Activated T-helper 17 cell treated with anti-CD3 and anti-CD28 coated beads, Interleukin-2, amount 50 U/mL, for 72 hours (primary cell): ENCODE results near the gene PRPF19. TPM values are rescaled to one million over a fixed set of nuclear protein-coding genes. Genes with fewer than 3 reads are reported as not detected.

Experiments used
- ATAC-seq: fragments of 150-1000 bp; cut with Tn5 transposase; replicated peaks from 2 replicates; pipeline ENCODE4 v1.10.0; 2021; ENCODE audit warnings: mild to moderate bottlenecking, moderate library complexity
- H3K27ac Mint-ChIP-seq: one replicate; pipeline ENCODE4 v1.8.0; 2022; ENCODE audit warnings: mixed read lengths
- H3K27me3 Mint-ChIP-seq: one replicate; pipeline ENCODE4 v1.8.0; 2022; ENCODE audit warnings: mixed read lengths
- H3K36me3 Mint-ChIP-seq: one replicate; pipeline ENCODE4 v1.8.0; 2022; ENCODE audit warnings: low read depth, mild to moderate bottlenecking, mixed read lengths
- H3K4me1 Mint-ChIP-seq: one replicate; pipeline ENCODE4 v1.8.0; 2022; ENCODE audit warnings: mixed read lengths
- H3K4me3 Mint-ChIP-seq: one replicate; pipeline ENCODE4 v1.8.0; 2022; ENCODE audit warnings: mild to moderate bottlenecking, mixed read lengths
- H3K9me3 Mint-ChIP-seq: one replicate; pipeline ENCODE4 v1.8.0; 2022; ENCODE audit warnings: mixed read lengths
- total RNA-seq, 2 donors: library from RNA; stranded (reverse); gene quantifications; one replicate each; pipeline ENCODE4 v1.2.3, GENCODE V29; 2022

Gene PRPF19
- total RNA-seq, 2 donors from 2014 or later = 80.2 to 165 TPM

DNA sequence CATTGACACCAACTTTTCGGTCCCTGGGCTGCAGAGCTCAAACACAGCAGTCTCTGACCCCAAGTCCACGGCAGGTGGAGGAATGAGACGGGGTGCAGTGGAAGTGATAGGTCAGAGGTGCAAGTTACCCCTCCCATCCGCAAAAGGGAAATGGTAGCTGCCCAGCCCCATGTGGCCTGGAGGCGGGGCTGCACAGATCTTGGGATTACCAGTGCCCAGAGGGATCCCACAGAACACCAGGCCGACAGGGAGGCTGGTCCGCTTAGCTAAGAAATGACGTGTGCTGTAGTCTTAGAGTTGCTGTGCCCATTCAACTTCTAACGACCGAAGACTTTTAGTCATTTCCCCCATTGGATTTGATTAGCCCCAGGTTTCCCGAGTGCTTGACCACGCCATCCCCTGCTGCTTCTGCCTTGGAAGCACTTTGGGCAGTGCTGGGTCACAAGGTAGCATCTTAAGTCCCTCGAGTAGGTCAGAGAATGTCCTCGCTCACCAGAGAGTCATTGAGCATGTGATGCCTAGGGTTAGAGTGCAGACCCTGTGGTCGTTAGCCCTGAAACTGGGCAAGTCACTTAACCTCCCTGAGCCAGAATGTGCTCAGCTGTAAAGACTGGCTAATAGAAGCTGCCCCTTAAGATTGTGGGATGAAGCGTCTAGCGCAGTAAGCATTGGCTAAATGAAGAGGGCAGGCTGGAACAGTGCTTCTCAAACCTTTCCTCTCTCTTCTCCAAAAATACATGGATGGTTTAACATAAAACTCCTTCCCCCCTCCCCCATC lies 54.9 kb downstream of the PRPF19 start:
- Mint-ChIP-seq H3K27ac (no peak overlapping the region), H3K4me1 (no peaks in the 10 kb centered on the region), H3K27me3 (no peaks in the 10 kb centered on the region), H3K4me3 (no peak overlapping the region), H3K9me3 (no peaks in the 10 kb centered on the region), H3K36me3 (peaks cover 63% of the 10 kb centered on the region)
- ATAC-seq = no peak

DNA sequence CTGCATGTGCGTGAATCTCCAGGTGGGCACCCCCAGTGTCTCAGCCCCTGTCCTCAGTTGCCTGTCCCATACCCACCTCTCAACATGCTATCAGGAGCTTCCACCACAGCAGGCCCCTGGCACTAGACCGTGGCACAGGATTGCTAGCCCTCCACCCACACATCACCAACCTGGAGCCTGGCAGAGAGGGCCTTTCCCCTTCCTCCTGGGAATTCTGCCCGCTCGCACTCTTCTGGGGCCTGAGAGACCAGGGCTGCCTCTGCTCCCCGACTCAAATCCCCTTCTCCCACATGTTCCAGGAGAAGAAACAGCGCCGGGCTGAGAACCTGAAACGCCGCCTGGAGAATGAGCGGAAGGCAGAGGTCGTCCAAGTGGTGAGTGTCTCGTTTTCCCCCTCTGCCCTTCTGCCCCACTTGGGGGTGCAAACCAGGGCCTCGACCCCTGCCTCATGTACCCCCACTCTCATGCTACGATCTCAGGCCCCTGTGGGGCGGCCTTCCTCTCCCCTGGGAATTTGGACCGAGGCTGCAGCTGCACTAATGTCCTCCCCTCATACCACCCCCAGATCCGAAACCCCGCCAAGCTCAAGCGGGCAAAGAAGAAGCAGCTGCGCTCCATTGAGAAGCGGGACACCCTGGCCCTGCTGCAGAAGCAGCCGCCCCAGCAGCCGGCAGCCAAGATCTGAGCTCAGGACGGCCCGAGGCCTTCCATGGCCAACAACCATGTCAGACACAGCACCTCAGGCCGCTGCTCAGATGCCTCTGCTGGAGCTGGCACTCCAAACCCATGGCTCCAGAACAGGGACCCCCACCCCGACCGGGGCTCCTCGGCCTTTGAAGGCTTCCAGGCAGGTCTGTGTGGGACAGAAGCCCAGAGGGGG lies 56.5 kb downstream of the PRPF19 start:
- Mint-ChIP-seq H3K4me1 (peaks cover 7% of the 10 kb centered on the region), H3K36me3 (peaks cover 77% of the 10 kb centered on the region), H3K9me3 (no peaks in the 10 kb centered on the region), H3K27me3 (no peaks in the 10 kb centered on the region), H3K4me3 (no peak overlapping the region), H3K27ac (no peak overlapping the region)
- no peak for ATAC-seq

DNA sequence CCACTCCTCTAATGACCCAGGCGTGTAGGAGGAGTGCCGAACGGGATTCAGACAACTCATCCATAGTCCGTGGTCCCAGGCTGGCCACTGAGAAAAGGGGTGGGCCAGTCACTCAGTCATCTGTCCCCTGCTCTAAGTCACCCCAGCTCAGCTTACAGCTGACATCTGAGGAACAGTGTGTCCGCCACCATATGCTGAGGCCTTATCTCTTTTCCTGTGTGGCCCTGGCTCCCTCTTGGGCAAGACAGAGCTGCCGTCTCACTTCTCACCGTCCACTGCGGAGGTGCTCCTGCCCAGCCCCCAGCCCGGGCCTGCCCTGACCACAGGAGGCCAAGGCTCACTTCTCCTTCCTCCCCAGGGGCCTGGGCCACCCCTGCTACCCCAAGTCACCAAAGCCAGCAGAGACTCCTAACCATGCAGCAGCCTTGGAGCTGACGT lies 57.7 kb downstream of the PRPF19 start:
- H3K36me3 Mint-ChIP-seq = peaks cover 89% of the 10 kb centered on the region
- H3K4me3 Mint-ChIP-seq = no peak overlapping the region
- peaks cover 17% of the 10 kb centered on the region for H3K4me1 Mint-ChIP-seq
- peak overlapping the region; percentile 73 for H3K27ac Mint-ChIP-seq
- H3K27me3 Mint-ChIP-seq = no peaks in the 10 kb centered on the region
- no peak for ATAC-seq
- H3K9me3 Mint-ChIP-seq = no peaks in the 10 kb centered on the region

DNA sequence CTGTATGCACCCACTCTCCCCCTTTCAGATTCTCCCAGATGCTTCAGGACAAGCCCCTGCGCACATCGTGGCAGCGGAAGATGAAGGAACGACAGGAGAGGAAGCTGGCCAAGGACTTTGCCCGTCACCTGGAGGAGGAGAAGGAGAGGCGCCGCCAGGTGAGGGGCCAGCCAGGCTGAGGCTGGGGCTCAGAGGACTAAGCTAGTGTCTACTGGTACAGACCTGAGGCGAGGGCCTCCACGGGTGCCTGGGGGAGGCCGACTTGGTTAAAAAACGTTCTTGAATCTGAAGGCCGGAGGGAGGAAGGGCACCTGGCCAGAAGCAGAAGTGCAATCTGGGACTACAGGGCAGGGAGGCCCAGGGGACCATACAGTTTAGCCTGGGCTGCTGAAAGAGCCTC lies 58.5 kb downstream of the PRPF19 start:
- Mint-ChIP-seq H3K36me3 (peaks cover 93% of the 10 kb centered on the region), H3K4me1 (peaks cover 22% of the 10 kb centered on the region), H3K27ac (no peak overlapping the region), H3K27me3 (no peaks in the 10 kb centered on the region), H3K9me3 (no peaks in the 10 kb centered on the region), H3K4me3 (no peak overlapping the region)
- ATAC-seq = no peak

DNA sequence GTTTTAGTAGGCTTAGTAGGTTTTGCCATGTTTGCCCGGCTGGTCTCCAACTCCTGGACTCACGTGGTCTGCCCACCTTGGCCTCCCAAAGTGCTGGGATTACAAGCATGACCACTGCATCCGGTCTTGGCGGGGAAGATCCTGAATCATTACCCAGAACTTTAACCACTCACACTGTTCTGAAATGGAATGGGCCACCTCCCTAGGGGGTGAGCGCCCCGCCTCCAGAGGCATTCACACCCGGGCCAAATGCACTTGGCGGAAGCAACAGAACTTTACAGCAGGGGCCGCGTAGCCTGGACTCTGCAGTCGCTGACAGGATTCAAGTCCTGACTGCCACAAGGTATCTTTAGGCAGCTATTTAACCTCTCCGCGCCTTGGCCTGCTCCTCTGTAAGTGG lies 59.1 kb downstream of the PRPF19 start:
- no peak overlapping the region for H3K4me3 Mint-ChIP-seq
- no peaks in the 10 kb centered on the region for H3K9me3 Mint-ChIP-seq
- H3K27me3 Mint-ChIP-seq = no peaks in the 10 kb centered on the region
- peaks cover 22% of the 10 kb centered on the region for H3K4me1 Mint-ChIP-seq
- no peak overlapping the region for H3K27ac Mint-ChIP-seq
- peaks cover 98% of the 10 kb centered on the region for H3K36me3 Mint-ChIP-seq
- ATAC-seq = no peak

DNA sequence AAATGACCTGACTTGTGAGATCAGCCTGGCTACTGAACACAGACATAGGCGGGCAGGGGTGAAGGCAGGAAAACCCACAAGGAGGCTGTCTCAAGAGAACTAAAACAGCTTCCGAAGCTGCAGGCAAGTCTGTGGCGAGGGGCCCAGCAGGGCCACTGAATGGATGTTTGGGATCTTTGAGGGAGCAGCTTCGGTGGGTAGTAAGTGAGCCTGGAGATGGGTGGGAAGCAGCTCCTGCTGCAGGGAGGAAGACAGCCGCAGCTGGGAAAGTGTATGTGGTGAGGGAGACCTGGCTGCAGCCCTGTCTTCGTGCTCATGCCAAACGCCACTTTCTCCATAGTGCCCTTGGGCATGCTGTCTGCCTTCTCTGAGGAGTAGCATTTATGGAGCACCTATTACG lies 61.0 kb downstream of the PRPF19 start:
- no peak for ATAC-seq
- Mint-ChIP-seq H3K4me1 (peaks cover 33% of the 10 kb centered on the region), H3K27me3 (no peaks in the 10 kb centered on the region), H3K27ac (peak overlapping the region; percentile 95), H3K36me3 (peaks cover 87% of the 10 kb centered on the region), H3K9me3 (peaks cover 4% of the 10 kb centered on the region), H3K4me3 (peak overlapping the region; percentile 94)

DNA sequence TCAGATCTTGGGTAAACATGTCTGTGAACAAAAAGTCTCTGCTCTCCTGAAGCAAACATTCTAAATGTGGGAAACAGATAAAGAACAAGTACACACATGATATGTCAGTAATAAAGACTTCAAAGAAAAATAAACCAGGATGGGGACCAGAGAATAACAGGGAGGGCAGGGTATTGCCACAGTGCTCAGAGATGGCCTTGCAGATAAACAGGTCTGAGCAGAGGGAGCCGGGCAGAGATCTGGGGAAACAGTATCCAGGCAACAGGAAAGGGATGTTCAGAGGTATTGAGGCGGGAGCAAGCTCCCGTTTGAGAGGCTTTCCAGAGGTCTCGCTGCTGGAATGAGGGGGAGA lies 61.5 kb downstream of the PRPF19 start:
- Mint-ChIP-seq H3K9me3 (peaks cover 4% of the 10 kb centered on the region), H3K27me3 (no peaks in the 10 kb centered on the region), H3K4me3 (peak overlapping the region; percentile 94), H3K4me1 (peaks cover 33% of the 10 kb centered on the region), H3K27ac (peak overlapping the region; percentile 95), H3K36me3 (peaks cover 82% of the 10 kb centered on the region)
- ATAC-seq = no peak

DNA sequence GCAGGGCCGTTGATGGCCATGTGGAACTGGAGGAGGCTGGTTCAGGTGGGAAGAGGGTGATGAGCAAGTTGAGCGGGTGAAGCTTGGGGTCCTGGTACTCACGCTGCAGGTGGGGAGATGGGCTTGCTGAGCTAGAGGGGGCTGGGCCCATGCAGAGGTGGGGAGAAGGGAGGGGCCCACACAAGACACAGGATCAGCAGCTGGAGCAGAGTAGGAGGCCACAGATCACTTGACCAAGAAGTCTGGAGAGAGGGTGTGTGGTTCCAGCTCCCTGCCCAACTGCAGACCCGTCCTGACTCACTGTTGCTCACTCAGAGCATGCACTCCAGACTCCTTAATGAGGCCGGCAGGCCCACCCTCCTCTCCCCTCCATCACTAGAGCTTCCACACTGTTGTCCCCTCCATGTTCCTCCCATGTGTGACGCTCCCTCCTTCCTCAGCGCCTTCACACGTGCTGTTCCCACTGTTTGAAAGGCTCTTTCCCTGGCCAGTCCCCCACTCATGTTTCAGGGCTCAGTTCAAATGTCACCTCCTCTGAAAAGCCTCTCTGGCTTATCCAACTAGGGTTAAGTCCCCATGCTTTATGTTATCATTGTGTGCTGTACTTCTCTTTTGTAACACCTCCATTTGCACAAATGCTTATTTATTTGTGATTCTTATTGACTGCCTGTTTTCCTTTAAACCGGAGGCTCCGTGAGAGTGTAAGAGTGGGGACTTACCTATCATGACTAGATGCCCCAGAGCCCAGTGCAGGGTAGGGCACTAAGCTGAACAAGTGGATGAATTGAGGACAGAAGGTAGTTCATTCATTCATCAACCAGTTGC lies 62.1 kb downstream of the PRPF19 start:
- Mint-ChIP-seq H3K27ac (peak overlapping the region; percentile 95), H3K4me3 (peak overlapping the region; percentile 94), H3K36me3 (peaks cover 76% of the 10 kb centered on the region), H3K27me3 (no peaks in the 10 kb centered on the region), H3K4me1 (peaks cover 33% of the 10 kb centered on the region), H3K9me3 (peaks cover 4% of the 10 kb centered on the region)
- ATAC-seq = no peak

DNA sequence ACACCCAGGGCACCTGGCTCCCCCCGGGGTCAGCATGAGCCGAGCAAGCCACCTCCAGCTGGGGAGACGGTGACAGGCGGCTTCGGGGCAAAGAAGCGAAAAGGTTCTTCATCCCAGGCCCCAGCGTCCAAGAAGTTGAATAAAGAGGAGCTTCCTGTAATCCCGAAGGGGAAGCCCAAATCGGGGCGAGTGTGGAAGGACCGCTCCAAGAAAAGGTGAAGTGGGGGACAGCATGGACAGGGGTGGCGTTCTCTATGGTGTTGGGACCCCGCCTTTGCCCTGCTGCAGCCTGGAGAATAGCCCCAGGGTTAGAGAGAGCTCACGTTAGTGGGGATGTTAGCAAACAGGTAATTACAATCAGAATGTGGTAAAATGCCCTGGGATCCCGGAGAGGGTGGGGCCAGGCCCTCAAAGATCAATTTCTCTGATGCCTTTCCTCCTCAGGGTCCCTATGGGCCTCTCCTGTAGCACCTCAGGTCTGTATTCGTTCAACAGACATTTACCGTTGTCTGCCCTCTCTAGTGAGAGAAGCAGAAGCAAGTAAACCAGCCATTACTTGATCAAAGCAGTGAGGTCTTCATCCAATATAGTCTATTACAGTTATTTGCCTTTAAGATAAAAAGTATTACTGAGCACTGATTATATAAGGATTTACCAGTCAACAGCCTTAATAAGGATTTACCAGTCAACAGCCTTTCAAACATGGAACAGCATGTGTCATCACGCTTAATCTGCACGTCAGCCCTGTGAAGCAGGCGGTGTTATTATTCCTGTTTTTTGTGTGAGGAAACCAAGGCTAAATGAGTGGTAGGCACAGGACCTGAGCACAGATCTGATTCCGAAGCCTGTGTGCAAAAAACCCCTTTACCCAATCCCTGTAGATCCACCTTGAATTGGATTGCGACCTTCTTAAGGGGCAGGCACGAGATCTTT lies 63.5 kb downstream of the PRPF19 start:
- Mint-ChIP-seq H3K27ac (peak overlapping the region; percentile 95), H3K4me3 (peak overlapping the region; percentile 94), H3K9me3 (peaks cover 4% of the 10 kb centered on the region), H3K4me1 (peaks cover 33% of the 10 kb centered on the region), H3K36me3 (peaks cover 63% of the 10 kb centered on the region), H3K27me3 (no peaks in the 10 kb centered on the region)
- no peak for ATAC-seq

DNA sequence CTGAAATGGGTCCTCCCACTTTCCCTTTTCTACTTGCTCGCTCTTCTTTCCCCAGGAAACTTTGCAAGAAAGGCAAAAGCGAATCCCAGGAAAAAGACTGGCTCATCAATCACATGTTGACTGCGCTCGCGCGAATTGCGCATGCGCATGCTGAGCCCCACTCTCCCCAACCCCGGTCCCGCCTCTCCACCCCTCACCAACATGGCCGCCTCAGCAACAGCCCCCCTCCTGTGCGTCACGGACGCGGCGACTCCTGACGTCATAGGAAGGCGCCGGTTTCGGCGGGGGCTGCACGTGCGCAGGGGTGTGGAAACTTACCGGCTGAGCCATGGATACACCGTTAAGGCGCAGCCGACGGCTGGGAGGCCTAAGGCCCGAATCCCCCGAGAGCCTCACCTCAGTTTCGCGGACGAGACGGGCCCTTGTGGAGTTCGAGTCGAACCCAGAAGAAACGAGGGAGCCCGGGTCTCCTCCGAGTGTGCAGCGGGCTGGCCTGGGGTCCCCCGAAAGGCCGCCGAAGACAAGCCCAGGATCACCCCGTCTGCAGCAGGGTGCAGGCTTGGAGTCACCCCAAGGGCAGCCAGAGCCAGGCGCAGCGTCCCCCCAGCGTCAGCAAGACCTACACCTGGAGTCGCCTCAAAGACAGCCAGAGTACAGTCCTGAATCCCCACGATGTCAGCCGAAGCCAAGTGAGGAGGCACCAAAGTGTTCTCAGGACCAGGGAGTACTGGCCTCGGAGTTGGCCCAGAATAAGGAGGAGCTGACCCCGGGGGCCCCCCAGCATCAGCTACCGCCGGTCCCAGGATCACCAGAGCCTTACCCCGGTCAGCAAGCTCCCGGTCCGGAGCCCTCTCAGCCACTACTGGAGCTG lies 64.4 kb downstream of the PRPF19 start, which contains the start of gene CCDC86:
Gene CCDC86, plus strand, starts transcription at position 317 of the 871 bp plus-strand sequence. Its CDS starts 12 bp downstream, at position 329.
- Mint-ChIP-seq H3K4me3 (peak within 1 kb of the TSS; percentile 94), H3K36me3 (peaks cover 54% of the 10 kb centered on the region), H3K27ac (peak within 1 kb of the TSS; percentile 95), H3K4me1 (peaks cover 33% of the 10 kb centered on the region), H3K9me3 (peaks cover 4% of the 10 kb centered on the region), H3K27me3 (no peaks in the 10 kb centered on the region)
- peak; percentile 95 for ATAC-seq
